Ishikawa (cell line): ENCODE results near the gene ARHGAP26.

ENCODE experiments used
- CEBPB ChIP-seq: IDR thresholded peaks from 2 replicates; pipeline ENCODE4 v1.6.1; 2012
- CREB1 ChIP-seq: IDR thresholded peaks from 2 replicates; pipeline ENCODE4 v1.6.1; 2012; ENCODE audit warnings: low read depth
- EGR1 ChIP-seq: IDR thresholded peaks from 2 replicates; pipeline ENCODE4 v1.6.1; 2012
- EP300 ChIP-seq: IDR thresholded peaks from 2 replicates; pipeline ENCODE4 v1.6.1; 2012; ENCODE audit warnings: borderline replicate concordance
- NFIC ChIP-seq: IDR thresholded peaks from 2 replicates; pipeline ENCODE4 v1.6.1; 2012
- RAD21 ChIP-seq: IDR thresholded peaks from 2 replicates; pipeline ENCODE4 v1.6.1; 2012; ENCODE audit warnings: low read depth
- TAF1 ChIP-seq: IDR thresholded peaks from 2 replicates; pipeline ENCODE4 v1.6.1; 2012; ENCODE audit warnings: low read depth, mild to moderate bottlenecking
- TCF12 ChIP-seq: IDR thresholded peaks from 2 replicates; pipeline ENCODE4 v1.6.1; 2012; ENCODE audit warnings: low read depth
- TEAD4 ChIP-seq: IDR thresholded peaks from 2 replicates; pipeline ENCODE4 v1.6.1; 2012
- USF1 ChIP-seq: IDR thresholded peaks from 2 replicates; pipeline ENCODE4 v1.6.1; 2012
- YY1 ChIP-seq: IDR thresholded peaks from 2 replicates; pipeline ENCODE4 v1.6.1; 2012; ENCODE audit warnings: low read depth
- TF ChIP-seq, protein P1 (sequence below): IDR thresholded peaks from 2 replicates; pipeline ENCODE4 v1.6.1; 2012; ENCODE audit warnings: low read depth, mild to moderate bottlenecking
- TF ChIP-seq, protein P2 (sequence below): IDR thresholded peaks from 2 replicates; pipeline ENCODE4 v1.6.1; 2012

DNA sequence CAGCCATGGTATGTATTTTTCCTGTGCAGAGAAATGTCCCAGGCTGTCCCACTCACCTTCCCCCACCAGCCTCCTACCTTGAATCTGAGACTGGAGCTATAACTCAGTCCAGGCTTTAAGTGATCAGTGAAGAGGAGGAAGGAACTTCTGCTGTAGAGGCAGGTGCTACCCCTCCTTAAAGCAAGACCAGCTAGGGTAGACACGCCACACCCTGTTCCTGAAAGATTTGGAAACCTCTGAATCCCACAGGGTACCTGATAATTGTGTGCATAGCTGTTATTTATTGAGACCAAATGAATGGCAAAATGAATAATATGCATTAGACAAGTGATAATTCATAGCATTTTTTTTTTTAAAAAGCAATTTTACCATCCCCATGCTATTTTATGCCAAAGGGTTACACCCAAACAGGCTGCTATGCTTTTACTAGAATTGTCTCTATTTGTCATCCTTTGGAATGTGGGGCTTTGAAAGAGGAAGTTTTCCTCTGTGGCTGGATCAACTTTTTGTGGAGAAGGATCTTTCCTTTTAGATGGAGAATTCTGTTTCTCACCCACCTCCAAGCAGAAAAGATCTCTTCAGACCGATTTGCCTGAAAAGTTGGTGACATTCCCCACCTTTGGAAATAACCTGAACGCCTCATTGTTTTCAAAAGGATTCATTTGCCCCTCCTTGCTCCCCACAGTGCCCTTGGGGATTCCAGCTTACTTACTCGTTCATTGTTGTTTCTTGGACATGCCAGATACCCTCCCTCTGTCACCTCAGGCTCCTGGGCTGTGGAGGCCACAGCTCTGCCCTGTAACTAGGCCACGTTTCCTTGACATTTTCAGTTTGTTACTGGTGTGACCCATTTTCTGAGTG lies 384.6 kb downstream of the ARHGAP26 start:
- TF ChIP-seq EGR1 (no peak), CREB1 (no peak), NFIC (no peak), CEBPB (no peak), YY1 (no peak), EP300 (no peak), TEAD4 (no peak), TAF1 (no peak), TCF12 (no peak), RAD21 (no peak), USF1 (no peak)
- TF ChIP-seq, protein P1, sequence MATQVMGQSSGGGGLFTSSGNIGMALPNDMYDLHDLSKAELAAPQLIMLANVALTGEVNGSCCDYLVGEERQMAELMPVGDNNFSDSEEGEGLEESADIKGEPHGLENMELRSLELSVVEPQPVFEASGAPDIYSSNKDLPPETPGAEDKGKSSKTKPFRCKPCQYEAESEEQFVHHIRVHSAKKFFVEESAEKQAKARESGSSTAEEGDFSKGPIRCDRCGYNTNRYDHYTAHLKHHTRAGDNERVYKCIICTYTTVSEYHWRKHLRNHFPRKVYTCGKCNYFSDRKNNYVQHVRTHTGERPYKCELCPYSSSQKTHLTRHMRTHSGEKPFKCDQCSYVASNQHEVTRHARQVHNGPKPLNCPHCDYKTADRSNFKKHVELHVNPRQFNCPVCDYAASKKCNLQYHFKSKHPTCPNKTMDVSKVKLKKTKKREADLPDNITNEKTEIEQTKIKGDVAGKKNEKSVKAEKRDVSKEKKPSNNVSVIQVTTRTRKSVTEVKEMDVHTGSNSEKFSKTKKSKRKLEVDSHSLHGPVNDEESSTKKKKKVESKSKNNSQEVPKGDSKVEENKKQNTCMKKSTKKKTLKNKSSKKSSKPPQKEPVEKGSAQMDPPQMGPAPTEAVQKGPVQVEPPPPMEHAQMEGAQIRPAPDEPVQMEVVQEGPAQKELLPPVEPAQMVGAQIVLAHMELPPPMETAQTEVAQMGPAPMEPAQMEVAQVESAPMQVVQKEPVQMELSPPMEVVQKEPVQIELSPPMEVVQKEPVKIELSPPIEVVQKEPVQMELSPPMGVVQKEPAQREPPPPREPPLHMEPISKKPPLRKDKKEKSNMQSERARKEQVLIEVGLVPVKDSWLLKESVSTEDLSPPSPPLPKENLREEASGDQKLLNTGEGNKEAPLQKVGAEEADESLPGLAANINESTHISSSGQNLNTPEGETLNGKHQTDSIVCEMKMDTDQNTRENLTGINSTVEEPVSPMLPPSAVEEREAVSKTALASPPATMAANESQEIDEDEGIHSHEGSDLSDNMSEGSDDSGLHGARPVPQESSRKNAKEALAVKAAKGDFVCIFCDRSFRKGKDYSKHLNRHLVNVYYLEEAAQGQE = no peak
- TF ChIP-seq, protein P2, sequence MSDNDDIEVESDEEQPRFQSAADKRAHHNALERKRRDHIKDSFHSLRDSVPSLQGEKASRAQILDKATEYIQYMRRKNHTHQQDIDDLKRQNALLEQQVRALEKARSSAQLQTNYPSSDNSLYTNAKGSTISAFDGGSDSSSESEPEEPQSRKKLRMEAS = no peak
